ENCODE measurements around the gene HYAL1.

Gene HYAL1

GRCh38 chr3:50258979-50259378 lies 44.4 kb downstream of the HYAL1 start:
- no peak for DNase-seq

GRCh38 chr3:50258029-50258680 lies 45.2 kb downstream of the HYAL1 start:
- no peak for DNase-seq

GRCh38 chr3:50256978-50257890 lies 46.1 kb downstream of the HYAL1 start:
- no peak for DNase-seq

GRCh38 chr3:50255251-50255615 lies 48.1 kb downstream of the HYAL1 start:
- DNase-seq: no peak

GRCh38 chr3:50254577-50255250 lies 48.7 kb downstream of the HYAL1 start:
- DNase-seq: peak in 1 of 2 experiments; percentile 20

- DNase-seq: no peak
Observed at GRCh38 chr3:50251220-50251619, 52.2 kb downstream of the HYAL1 start.

- no peak for DNase-seq
Observed at GRCh38 chr3:50250514-50250913, 52.9 kb downstream of the HYAL1 start.

Measured in SW 1271 (cell line).